Smooth muscle cell (in vitro differentiated cells): ENCODE results near the gene AGPS. TPM values are rescaled to one million over a fixed set of nuclear protein-coding genes. Genes with fewer than 3 reads are reported as not detected.

Experiments
- DNase-seq: peaks from one replicate; lab custom pipeline; 2025; ENCODE audit not compliant: unreplicated experiment; lab: John Stamatoyannopoulos, UW
- H2AFZ ChIP-seq: fragments of 200-600 bp; sonication (generic); 2 replicates; pipeline ENCODE4 v1.6.0; 2016; ENCODE audit warnings: antibody characterized with exemption, low read depth, mild to moderate bottlenecking
- H3F3A ChIP-seq: fragments of 200-600 bp; sonication (generic); 2 replicates; pipeline ENCODE4 v1.6.0; 2017; ENCODE audit warnings: antibody characterized with exemption, low read depth
- H3K27ac ChIP-seq: fragments of 200-600 bp; sonication (generic); 2 replicates; pipeline ENCODE4 v1.5.1; 2016; ENCODE audit warnings: low read depth, mild to moderate bottlenecking
- H3K27me3 ChIP-seq: fragments of 200-600 bp; sonication (generic); 2 replicates; pipeline ENCODE4 v1.6.1; 2016; ENCODE audit warnings: low read depth, mild to moderate bottlenecking
- H3K36me3 ChIP-seq: fragments of 200-600 bp; sonication (generic); 2 replicates; pipeline ENCODE4 v1.5.1; 2016; ENCODE audit warnings: low read depth
- H3K4me1 ChIP-seq: fragments of 200-600 bp; sonication (generic); 2 replicates; pipeline ENCODE4 v1.5.1; 2016; ENCODE audit warnings: low read depth
- H3K4me2 ChIP-seq: fragments of 200-600 bp; sonication (generic); 2 replicates; pipeline ENCODE4 v1.6.0; 2016; ENCODE audit warnings: mild to moderate bottlenecking
- H3K4me3 ChIP-seq: fragments of 200-600 bp; sonication (generic); 2 replicates; pipeline ENCODE4 v1.5.1; 2016; ENCODE audit warnings: mild to moderate bottlenecking
- H3K79me2 ChIP-seq: fragments of 200-600 bp; sonication (generic); 2 replicates; pipeline ENCODE4 v1.6.0; 2016; ENCODE audit warnings: low read depth, mild to moderate bottlenecking
- H3K9ac ChIP-seq: fragments of 200-600 bp; sonication (generic); 2 replicates; pipeline ENCODE4 v1.6.0; 2016; ENCODE audit warnings: low read depth
- H3K9me3 ChIP-seq: fragments of 200-600 bp; sonication (generic); replicated peaks from 2 replicates; pipeline ENCODE4 v1.5.1; 2016; ENCODE audit warnings: low read depth
- H4K20me1 ChIP-seq: fragments of 200-600 bp; sonication (generic); 2 replicates; pipeline ENCODE4 v1.6.0; 2016; ENCODE audit warnings: low read depth
- CTCF ChIP-seq: fragments of 200-600 bp; sonication (generic); IDR thresholded peaks from 2 replicates; pipeline ENCODE4 v1.5.1; 2017; ENCODE audit warnings: borderline replicate concordance, mild to moderate bottlenecking, antibody characterized with exemption; ENCODE audit not compliant: insufficient read depth, poor library complexity, severe bottlenecking
- WGBS: methylation state at CpG from one replicate; pipeline ENCODE4 v1.1.7; 2016; ENCODE audit warnings: low lambda C conversion rate; 5-methylcytosine and 5-hydroxymethylcytosine counted together
- polyA plus RNA-seq: library from polyadenylated mRNA; unstranded; fragments of >200 nt; fragmentation: Nextera tagmentation; extraction: Ambion mirVana; gene quantifications from 2 replicates; pipeline ENCODE4 v1.2.1, GENCODE V29; 2016
- total RNA-seq: library from RNA; depleted of rRNA; stranded (reverse); fragments of >200 nt; gene quantifications from 2 replicates; pipeline ENCODE4 v1.2.3, GENCODE V29; 2014

AGPS gene
- 40.1 and 41.4 TPM in 2 replicates for total RNA-seq
- 16.8 and 19.5 TPM in 2 replicates for polyA plus RNA-seq

GRCh38 chr2:177392373-177393202, at the start of gene AGPS:
Gene AGPS, plus strand, starts transcription at chr2:177392773. Its CDS starts 17 bp downstream, at chr2:177392790.
- TF ChIP-seq CTCF, result no peak
- H3K27ac ChIP-seq, result peak within 1 kb of the TSS; percentile 21
- peak; percentile 19 for DNase-seq
- 4% methylated on average over 72 of the region's 83 CpGs for WGBS
- no peaks in the 10 kb centered on the region for H3K27me3 ChIP-seq
- H3K4me3 ChIP-seq, result peak within 1 kb of the TSS; percentile 66
- H3K79me2 ChIP-seq, result peaks cover 42% of the 10 kb centered on the region
- H3K4me1 ChIP-seq, result peaks cover 23% of the 10 kb centered on the region
- H3F3A ChIP-seq, result peaks cover 12% of the 10 kb centered on the region
- peak within 1 kb of the TSS; percentile 93 for H2AFZ ChIP-seq
- H3K36me3 ChIP-seq, result no peaks in the 10 kb centered on the region
- H3K4me2 ChIP-seq, result peak within 1 kb of the TSS; percentile 91
- no peaks in the 10 kb centered on the region for H4K20me1 ChIP-seq
- H3K9me3 ChIP-seq, result no peaks in the 10 kb centered on the region
- peak within 1 kb of the TSS; percentile 70 for H3K9ac ChIP-seq

GRCh38 chr2:177343773-177344172, 48.8 kb upstream of the AGPS start:
- Histone ChIP-seq H3K4me1 (no peaks in the 10 kb centered on the region), H2AFZ (no peak overlapping the region), H3K27me3 (no peaks in the 10 kb centered on the region), H3K79me2 (no peaks in the 10 kb centered on the region), H3K9ac (no peak overlapping the region), H3F3A (no peaks in the 10 kb centered on the region), H3K36me3 (no peaks in the 10 kb centered on the region), H3K27ac (no peak overlapping the region), H4K20me1 (no peaks in the 10 kb centered on the region), H3K4me3 (no peak overlapping the region), H3K4me2 (no peak overlapping the region), H3K9me3 (no peaks in the 10 kb centered on the region)
- WGBS, result 79% methylated on average over 8 of the region's 8 CpGs
- TF ChIP-seq CTCF, result no peak
- no peak for DNase-seq

- 100% methylated on average over 1 of the region's 1 CpG for WGBS
- H3K27me3 ChIP-seq, result no peaks in the 10 kb centered on the region
- H3K9me3 ChIP-seq, result no peaks in the 10 kb centered on the region
Measured at GRCh38 chr2:177344316-177344715, 48.3 kb upstream of the AGPS start.

More at GRCh38 chr2:177344316-177344715, 48.3 kb upstream of the AGPS start:
- H3K4me3 ChIP-seq, result no peak overlapping the region
- no peak overlapping the region for H3K27ac ChIP-seq
- no peak for TF ChIP-seq CTCF
- H3F3A ChIP-seq, result no peaks in the 10 kb centered on the region
- H3K79me2 ChIP-seq, result no peaks in the 10 kb centered on the region
- H2AFZ ChIP-seq, result no peak overlapping the region
- no peaks in the 10 kb centered on the region for H4K20me1 ChIP-seq
- H3K4me2 ChIP-seq, result no peak overlapping the region
- no peak overlapping the region for H3K9ac ChIP-seq
- no peaks in the 10 kb centered on the region for H3K36me3 ChIP-seq
- no peaks in the 10 kb centered on the region for H3K4me1 ChIP-seq
- DNase-seq, result no peak
